IPS-18c (cell line): ENCODE data around the gene EDEM3.
"Not testable (repeated sequence)": the region's sequence is repeated elsewhere in the genome, so short reads cannot be mapped to it uniquely, and the experiment has no call there.

ENCODE experiments used
- H3K4me3 ChIP-seq: 2 replicates; pipeline ENCODE4 v1.7.0; 2013; ENCODE audit warnings: low read depth, mild to moderate bottlenecking, low read length, moderate library complexity; ENCODE audit not compliant: insufficient read depth
- H3K9me3 ChIP-seq: one replicate; pipeline ENCODE4 v1.6.1; 2013; ENCODE audit warnings: mild to moderate bottlenecking, low read length, moderate library complexity; ENCODE audit not compliant: control insufficient read depth, insufficient read depth

Gene EDEM3

GRCh38 chr1:184696403-184696802 is 58.3 kb downstream of the EDEM3 start:
- no peak overlapping the region for H3K4me3 ChIP-seq
- no peaks in the 10 kb centered on the region for H3K9me3 ChIP-seq

GRCh38 chr1:184695023-184695422 is 59.6 kb downstream of the EDEM3 start:
- Histone ChIP-seq H3K9me3 (no peaks in the 10 kb centered on the region), H3K4me3 (no peak overlapping the region)

GRCh38 chr1:184693011-184693410 is 61.6 kb downstream of the EDEM3 start:
- H3K4me3 ChIP-seq, result no peak overlapping the region
- no peaks in the 10 kb centered on the region for H3K9me3 ChIP-seq

GRCh38 chr1:184691719-184692324 is 62.8 kb downstream of the EDEM3 start:
- H3K9me3 ChIP-seq, result no peaks in the 10 kb centered on the region
- H3K4me3 ChIP-seq, result no peak overlapping the region

- H3K9me3 ChIP-seq, result no peaks in the 10 kb centered on the region
- H3K4me3 ChIP-seq, result no peak overlapping the region
These were observed 68.1 kb downstream of the EDEM3 start for GRCh38 chr1:184686540-184686939.

- no peak overlapping the region for H3K4me3 ChIP-seq
- no peaks in the 10 kb centered on the region for H3K9me3 ChIP-seq
These were observed 69.5 kb downstream of the EDEM3 start for GRCh38 chr1:184685116-184685515.

- Histone ChIP-seq H3K4me3 (no peak overlapping the region), H3K9me3 (no peaks in the 10 kb centered on the region)
These were observed 70.2 kb downstream of the EDEM3 start for GRCh38 chr1:184684285-184685074.

GRCh38 chr1:184682956-184683355 is 71.7 kb downstream of the EDEM3 start:
- Histone ChIP-seq H3K9me3 (no peaks in the 10 kb centered on the region), H3K4me3 (no peak overlapping the region)

GRCh38 chr1:184680611-184681225 is 73.9 kb downstream of the EDEM3 start:
- H3K4me3 ChIP-seq, H3K9me3 ChIP-seq: not testable (repeated sequence)

GRCh38 chr1:184679472-184679871 is 75.2 kb downstream of the EDEM3 start:
- H3K9me3 ChIP-seq, H3K4me3 ChIP-seq: not testable (repeated sequence)

GRCh38 chr1:184677344-184677743 is 77.3 kb downstream of the EDEM3 start:
- Histone ChIP-seq H3K9me3 (no peaks in the 10 kb centered on the region), H3K4me3 (no peak overlapping the region)

- Histone ChIP-seq H3K9me3 (no peaks in the 10 kb centered on the region), H3K4me3 (no peak overlapping the region)
These were observed 81.4 kb downstream of the EDEM3 start for GRCh38 chr1:184673305-184673704.

GRCh38 chr1:184672013-184672726 is 82.5 kb downstream of the EDEM3 start:
- H3K9me3 ChIP-seq, result no peaks in the 10 kb centered on the region
- no peak overlapping the region for H3K4me3 ChIP-seq

- peak overlapping the region; percentile 26; the same call in 1 of the 2 replicates for H3K4me3 ChIP-seq
These were observed 85.3 kb downstream of the EDEM3 start for GRCh38 chr1:184669391-184669790.

GRCh38 chr1:184665360-184665759 is 89.3 kb downstream of the EDEM3 start:
- H3K9me3 ChIP-seq, result no peaks in the 10 kb centered on the region
- no peak overlapping the region for H3K4me3 ChIP-seq

More at GRCh38 chr1:184669391-184669790, 85.3 kb downstream of the EDEM3 start:
- H3K9me3 ChIP-seq, result no peaks in the 10 kb centered on the region

GRCh38 chr1:184664661-184665060 is 90.0 kb downstream of the EDEM3 start:
- Histone ChIP-seq H3K9me3 (no peaks in the 10 kb centered on the region), H3K4me3 (no peak overlapping the region)

- Histone ChIP-seq H3K4me3 (peak overlapping the region; percentile 31; the same call in 1 of the 2 replicates), H3K9me3 (no peaks in the 10 kb centered on the region)
These were observed 90.5 kb downstream of the EDEM3 start for GRCh38 chr1:184664042-184664660.
